ENCODE results near the gene OFD1.

Gene OFD1

GRCh38 chrX:13742397-13743176, 8.0 kb downstream of the OFD1 start:
- peaks cover 54 to 63% of the 10 kb centered on the region in 2 experiments for H3K36me3 ChIP-seq (ENCODE audit: control insufficient read depth in 2 of 2, insufficient read depth in 1 of 2, low read length in 2 of 2)
- no peak for TF ChIP-seq ATF2 (tag by site-specific recombination; IDR thresholded peaks at IDR 0.05; ENCODE audit: low read depth)
- TF ChIP-seq PRDM6 (tag by site-specific recombination; IDR thresholded peaks at IDR 0.05), result peak; percentile 20; the same call in 1 of the 2 replicates
- no peak for TF ChIP-seq ZNF121 (tag by site-specific recombination; IDR thresholded peaks at IDR 0.05)
- no peaks in the 10 kb centered on the region for H3K4me1 ChIP-seq (ENCODE audit: control insufficient read depth, insufficient read depth, low read length)
- no peak overlapping the region for H3K4me3 ChIP-seq (ENCODE audit: low read depth, low read length)
- ChIA-PET POLR2A (interaction anchor here (2.9 kb wide), 1 partner anchor 8 kb away, joined by 11 read pairs; the partner anchor contains the start of genes OFD1 and TRAPPC2), CTCF (interaction anchor here (0.5 to 0.7 kb wide), 3 partner anchors 51 to 796 kb away, joined by 3 to 4 read pairs (median 3); no protein-coding TSS in a partner anchor)
- H3K9me3 ChIP-seq (ENCODE audit: control insufficient read depth, insufficient read depth, low read depth, low read length), result no peaks in the 10 kb centered on the region
- H3K27ac ChIP-seq (ENCODE audit: extremely low read depth, low read depth, low read length), result no peak overlapping the region

- no peak overlapping the region for H3K4me3 ChIP-seq (ENCODE audit: low read depth, low read length)
- ChIA-PET CTCF (interaction anchor here (0.5 to 7.2 kb wide), 12 partner anchors 10 to 826 kb away, joined by 3 to 92 read pairs (median 6); partner anchors contain the start of genes OFD1 and TRAPPC2), POLR2A (no interaction called here)
- H3K4me1 ChIP-seq (ENCODE audit: control insufficient read depth, insufficient read depth, low read length), result no peaks in the 10 kb centered on the region
- TF ChIP-seq ZNF654 (tag by site-specific recombination; IDR thresholded peaks at IDR 0.05; ENCODE audit: low read depth) (peak; percentile 64), ZNF530 (tag by site-specific recombination; IDR thresholded peaks at IDR 0.05; ENCODE audit: low read depth) (no peak), IKZF3 (tag by site-specific recombination; IDR thresholded peaks at IDR 0.05) (0 out of 2 replicates have a peak, but pooled peaks have one; percentile 29)
- no peak overlapping the region for H3K27ac ChIP-seq (ENCODE audit: extremely low read depth, low read depth, low read length)
- no peaks in the 10 kb centered on the region for H3K9me3 ChIP-seq (ENCODE audit: control insufficient read depth, insufficient read depth, low read depth, low read length)
- peaks cover 55 to 83% of the 10 kb centered on the region in 2 experiments for H3K36me3 ChIP-seq (ENCODE audit: control insufficient read depth in 2 of 2, insufficient read depth in 1 of 2, low read length in 2 of 2)
Measured at GRCh38 chrX:13747836-13748235, 13.3 kb downstream of the OFD1 start.

GRCh38 chrX:13748486-13748885, 13.9 kb downstream of the OFD1 start:
- no peak overlapping the region for H3K27ac ChIP-seq (ENCODE audit: extremely low read depth, low read depth, low read length)
- CTCF ChIA-PET, result interaction anchor here (0.5 to 7.2 kb wide), 17 partner anchors 10 to 826 kb away, joined by 3 to 92 read pairs (median 4); partner anchors contain the start of genes OFD1 and TRAPPC2
- peaks cover 53 to 84% of the 10 kb centered on the region in 2 experiments for H3K36me3 ChIP-seq (ENCODE audit: control insufficient read depth in 2 of 2, insufficient read depth in 1 of 2, low read length in 2 of 2)
- H3K4me1 ChIP-seq (ENCODE audit: control insufficient read depth, insufficient read depth, low read length), result no peaks in the 10 kb centered on the region
- no peak overlapping the region for H3K4me3 ChIP-seq (ENCODE audit: low read depth, low read length)
- H3K9me3 ChIP-seq (ENCODE audit: control insufficient read depth, insufficient read depth, low read depth, low read length), result no peaks in the 10 kb centered on the region
- POLR2A ChIA-PET, result no interaction called here
- no peak for TF ChIP-seq EGR2 (tag by site-specific recombination; IDR thresholded peaks at IDR 0.05; ENCODE audit: low read depth)
- no peak for TF ChIP-seq ZSCAN16 (tag by site-specific recombination; IDR thresholded peaks at IDR 0.05)
- TF ChIP-seq ZNF571 (tag by site-specific recombination; IDR thresholded peaks at IDR 0.05), result no peak
- no peak for TF ChIP-seq ZBTB48 (tag by site-specific recombination; IDR thresholded peaks at IDR 0.05)
- no peak for TF ChIP-seq KLF10 (tag by site-specific recombination; IDR thresholded peaks at IDR 0.05)
- TF ChIP-seq YY1 (tag by site-specific recombination; IDR thresholded peaks at IDR 0.05), result no peak
- TF ChIP-seq ZBTB7A (tag by site-specific recombination; IDR thresholded peaks at IDR 0.05; ENCODE audit: low read depth), result no peak
- no peak for TF ChIP-seq ZNF658 (tag by site-specific recombination; IDR thresholded peaks at IDR 0.05)
- TF ChIP-seq ZNF37A (tag by site-specific recombination; IDR thresholded peaks at IDR 0.05), result no peak
- no peak for TF ChIP-seq ZNF777 (tag by site-specific recombination; IDR thresholded peaks at IDR 0.05; ENCODE audit: borderline replicate concordance)
- no peak for TF ChIP-seq ZNF747 (tag by site-specific recombination; IDR thresholded peaks at IDR 0.05)
